SH-SY5Y (cell line): ENCODE results near the gene FOXL1.

Source experiments
- GATA2 ChIP-seq: IDR thresholded peaks from 2 replicates; pipeline ENCODE4 v1.6.1; 2011; ENCODE audit warnings: mild to moderate bottlenecking, low read depth, low read length
- GATA3 ChIP-seq: IDR thresholded peaks from 2 replicates; pipeline ENCODE4 v1.6.1; 2011; ENCODE audit warnings: low read depth, mild to moderate bottlenecking, low read length, moderate library complexity

Gene FOXL1

DNA sequence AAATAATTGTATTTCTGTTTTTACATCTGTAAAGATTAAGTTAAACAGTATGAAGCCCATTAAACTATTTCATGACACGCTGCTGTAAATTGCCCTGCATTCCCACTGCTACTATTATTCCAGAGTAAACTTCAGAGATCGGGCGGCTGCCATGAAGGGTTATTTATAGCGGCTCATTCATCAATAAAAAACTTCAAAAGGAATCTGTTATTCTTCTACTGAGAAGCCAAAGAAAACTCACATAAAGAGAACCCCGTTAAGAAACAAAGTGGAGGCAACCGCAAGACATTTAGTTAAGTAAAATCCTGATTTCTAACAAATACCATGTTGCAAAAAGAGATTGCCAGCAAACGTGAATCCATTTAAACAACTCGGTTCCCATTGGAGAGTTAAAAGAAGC is 16.4 kb downstream of the FOXL1 start:
- no peak for TF ChIP-seq GATA3
- no peak for TF ChIP-seq GATA2

GRCh38 chr16:86595983-86596605 is 17.7 kb downstream of the FOXL1 start:
- TF ChIP-seq GATA2 (no peak), GATA3 (no peak)

GRCh38 chr16:86597126-86597879 is 19.0 kb downstream of the FOXL1 start:
- TF ChIP-seq GATA2 (no peak), GATA3 (no peak)

- no peak for TF ChIP-seq GATA3
- TF ChIP-seq GATA2: no peak
Measured at GRCh38 chr16:86597880-86598606, 19.7 kb downstream of the FOXL1 start.

- no peak for TF ChIP-seq GATA3
- TF ChIP-seq GATA2: no peak
Measured at GRCh38 chr16:86598607-86599565, 20.5 kb downstream of the FOXL1 start.

DNA sequence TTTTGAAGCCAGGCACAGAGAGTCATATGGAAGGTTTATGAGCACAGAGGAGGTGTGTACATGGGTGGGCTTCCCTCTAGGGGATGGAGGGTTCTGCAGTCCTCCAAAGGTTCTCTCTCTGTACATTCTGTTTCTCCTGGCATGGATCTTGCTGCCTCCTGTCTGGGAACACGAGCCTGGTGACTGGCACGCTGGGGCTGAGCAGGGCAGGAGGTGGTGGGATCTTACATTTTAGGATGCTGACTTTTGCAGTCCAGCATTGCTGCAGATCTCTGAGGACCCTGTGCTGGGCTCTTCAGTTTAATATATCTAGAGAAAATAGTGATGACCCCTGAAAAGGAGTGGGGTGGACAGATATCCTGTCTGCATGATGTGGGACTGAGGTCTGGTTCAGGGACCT is 23.0 kb downstream of the FOXL1 start:
- TF ChIP-seq GATA2 (no peak), GATA3 (no peak)

DNA sequence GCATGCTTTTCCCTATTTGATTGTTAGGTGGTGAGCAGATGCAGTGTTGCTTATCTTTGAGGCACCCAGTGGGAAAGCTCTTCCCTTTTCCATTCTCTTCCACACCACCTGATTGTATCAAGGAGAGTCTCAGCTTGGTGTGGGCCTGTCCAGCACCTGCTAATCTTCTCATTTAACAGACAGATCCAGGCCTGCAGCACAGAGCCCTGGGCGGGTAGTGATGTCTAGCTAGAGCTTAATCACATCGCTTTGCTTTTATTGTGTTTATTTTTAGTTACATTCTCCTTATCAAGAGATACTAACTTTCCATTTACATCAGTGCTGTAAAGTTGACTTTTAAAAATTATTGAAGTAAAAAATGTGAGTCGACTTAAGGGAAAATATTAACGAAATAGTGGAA is 24.2 kb downstream of the FOXL1 start:
- no peak for TF ChIP-seq GATA3
- TF ChIP-seq GATA2: no peak

- TF ChIP-seq GATA3 (no peak), GATA2 (no peak)
Measured at GRCh38 chr16:86604436-86605193, 26.3 kb downstream of the FOXL1 start.

- TF ChIP-seq GATA3 (no peak), GATA2 (no peak)
Measured at GRCh38 chr16:86605950-86606349, 27.6 kb downstream of the FOXL1 start.

DNA sequence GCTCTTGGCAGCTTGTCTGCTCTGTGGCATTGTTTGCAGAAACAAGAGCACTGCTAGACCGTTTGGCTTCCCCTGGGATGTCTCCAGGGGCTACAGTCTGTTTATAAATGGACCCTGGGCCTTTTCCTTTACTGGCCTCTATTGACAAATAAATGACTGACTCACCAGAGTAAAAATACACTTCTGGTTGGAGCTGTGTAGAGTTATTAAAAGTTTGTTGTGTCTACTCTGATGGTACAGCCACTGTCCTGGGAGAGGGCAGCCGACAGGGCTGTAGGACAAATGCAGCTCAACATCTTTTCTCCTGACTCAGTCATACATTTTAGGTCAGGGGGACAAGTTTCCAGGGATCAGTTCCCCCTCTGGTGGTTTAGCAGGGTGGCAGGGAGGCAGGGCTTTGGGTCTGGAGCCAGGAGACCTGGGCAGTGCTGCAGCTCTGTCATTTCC is 30.0 kb downstream of the FOXL1 start:
- TF ChIP-seq GATA2 (no peak), GATA3 (no peak)

- TF ChIP-seq GATA3 (no peak), GATA2 (no peak)
Measured at GRCh38 chr16:86609115-86609514, 30.8 kb downstream of the FOXL1 start.

DNA sequence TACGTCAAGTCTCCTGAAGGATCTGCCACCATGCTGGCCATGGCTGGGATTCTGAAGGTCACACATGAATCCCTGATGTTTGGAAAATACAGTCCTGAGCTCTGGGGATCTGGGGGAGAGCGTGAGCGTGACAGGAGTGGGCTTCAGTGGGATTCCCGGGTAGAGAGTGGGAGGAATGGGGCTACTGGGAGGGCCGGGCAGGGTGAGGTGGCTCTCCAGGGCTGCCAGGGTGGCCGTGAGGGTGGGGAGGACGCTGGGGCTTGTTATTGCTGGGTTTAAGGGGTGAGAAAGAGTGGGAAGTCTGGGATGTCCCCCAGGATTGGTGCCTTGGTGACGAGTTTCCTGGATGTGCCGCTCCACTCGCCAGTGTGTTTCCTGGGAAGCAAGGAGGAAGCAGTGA is 31.3 kb downstream of the FOXL1 start:
- no peak for TF ChIP-seq GATA2
- TF ChIP-seq GATA3: no peak
